Measurements from ENCODE around the gene TNFRSF11A. TPM values are rescaled to one million over a fixed set of nuclear protein-coding genes. Genes with fewer than 3 reads are reported as not detected.
A peak's percentile ranks its signal among the peaks of the same experiment; 100 is the strongest.

TNFRSF11A gene
- total and polyA plus RNA-seq, 12 donors: 0.29 to 2.7 (median 0.78) TPM

DNA sequence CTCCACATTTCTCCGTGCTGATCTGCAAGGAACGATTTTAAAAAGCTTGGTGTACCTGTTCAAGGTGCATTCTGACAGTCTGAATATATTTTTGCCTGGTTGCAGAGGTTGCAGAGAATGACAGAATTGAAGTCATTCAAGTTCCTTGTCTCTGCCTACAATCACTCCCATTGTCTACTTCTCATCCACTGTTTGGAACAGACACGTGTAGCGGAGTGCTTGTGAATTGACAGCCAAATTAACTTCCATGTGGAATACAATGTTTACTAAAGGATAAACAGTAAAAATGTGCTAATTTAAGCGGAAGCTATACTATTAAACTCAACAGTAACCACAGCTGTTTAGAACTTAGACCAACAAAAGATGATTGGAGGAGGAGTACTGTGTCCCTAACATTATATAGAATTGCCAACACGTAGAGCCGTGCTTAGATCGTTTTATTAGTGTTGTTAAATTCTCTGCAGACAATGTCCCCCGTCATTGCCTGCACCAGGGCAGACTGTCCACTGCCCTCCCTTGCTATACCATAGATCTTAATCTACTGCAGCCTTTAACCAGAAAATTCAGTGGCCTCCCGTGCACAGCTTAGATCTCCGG, 110.4 kb downstream of the TNFRSF11A start:
- WGBS, 2 donors: 80 to 83% methylated on average over 11 of the region's 11 CpGs
- intact Hi-C loops (cut with DNase I): no loop called here
- no peak overlapping the region for H3K4me3 ChIP-seq
- H3K36me3 ChIP-seq: no peaks in the 10 kb centered on the region
- DNase-seq (no peak), ATAC-seq (no peak)
- peaks cover 0 to 3% (median 0%) of the 10 kb centered on the region in 11 donors for H3K9me3 ChIP-seq
- TF ChIP-seq, protein P1, sequence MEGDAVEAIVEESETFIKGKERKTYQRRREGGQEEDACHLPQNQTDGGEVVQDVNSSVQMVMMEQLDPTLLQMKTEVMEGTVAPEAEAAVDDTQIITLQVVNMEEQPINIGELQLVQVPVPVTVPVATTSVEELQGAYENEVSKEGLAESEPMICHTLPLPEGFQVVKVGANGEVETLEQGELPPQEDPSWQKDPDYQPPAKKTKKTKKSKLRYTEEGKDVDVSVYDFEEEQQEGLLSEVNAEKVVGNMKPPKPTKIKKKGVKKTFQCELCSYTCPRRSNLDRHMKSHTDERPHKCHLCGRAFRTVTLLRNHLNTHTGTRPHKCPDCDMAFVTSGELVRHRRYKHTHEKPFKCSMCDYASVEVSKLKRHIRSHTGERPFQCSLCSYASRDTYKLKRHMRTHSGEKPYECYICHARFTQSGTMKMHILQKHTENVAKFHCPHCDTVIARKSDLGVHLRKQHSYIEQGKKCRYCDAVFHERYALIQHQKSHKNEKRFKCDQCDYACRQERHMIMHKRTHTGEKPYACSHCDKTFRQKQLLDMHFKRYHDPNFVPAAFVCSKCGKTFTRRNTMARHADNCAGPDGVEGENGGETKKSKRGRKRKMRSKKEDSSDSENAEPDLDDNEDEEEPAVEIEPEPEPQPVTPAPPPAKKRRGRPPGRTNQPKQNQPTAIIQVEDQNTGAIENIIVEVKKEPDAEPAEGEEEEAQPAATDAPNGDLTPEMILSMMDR (IDR thresholded peaks at IDR 0.05): no peak
- peaks cover 7 to 47% (median 23%) of the 10 kb centered on the region in 9 donors for H3K4me1 ChIP-seq
- no peaks in the 10 kb centered on the region for H3K27me3 ChIP-seq
- peak overlapping the region in 3 of 10 donors; percentile 59 to 90 (median 89) for H3K27ac ChIP-seq

DNA sequence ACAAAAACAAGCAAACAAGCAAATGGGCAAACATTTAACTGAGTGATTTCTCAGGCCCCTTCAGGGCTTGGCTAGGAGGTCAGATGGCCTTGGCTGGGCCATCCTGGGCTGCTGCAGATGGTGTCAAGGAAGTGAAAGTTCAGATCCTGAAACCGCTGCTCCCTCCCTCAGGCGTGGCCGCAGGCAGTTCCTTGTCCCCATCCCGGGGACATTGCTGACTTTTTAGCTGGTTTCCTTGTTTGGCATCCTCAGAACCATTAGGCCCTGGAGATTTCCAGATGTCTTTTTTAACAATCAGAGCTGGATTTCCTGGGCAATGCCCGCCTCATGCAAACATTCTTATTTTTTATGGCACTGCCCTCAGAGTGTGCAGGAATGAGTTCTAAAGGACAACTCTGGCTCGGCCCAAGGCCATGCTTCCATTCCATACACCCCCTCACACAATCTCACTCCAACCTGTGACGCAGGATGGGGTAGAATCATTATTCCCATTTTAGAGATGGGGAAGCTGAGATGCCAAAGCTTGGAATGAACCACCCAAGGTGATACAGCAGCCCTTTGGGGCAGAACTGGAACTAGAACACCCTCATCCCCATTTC, 111.6 kb downstream of the TNFRSF11A start:
- H3K27me3 ChIP-seq: no peaks in the 10 kb centered on the region
- DNase-seq (peak in 1 of 2 donors; percentile 45), ATAC-seq (peak; percentile 32 to 84 (median 66))
- TF ChIP-seq, protein P1 (IDR thresholded peaks at IDR 0.05): no peak
- H3K36me3 ChIP-seq: no peaks in the 10 kb centered on the region
- H3K27ac ChIP-seq: peak overlapping the region; percentile 59 to 90 (median 82)
- intact Hi-C loops (cut with DNase I): no loop called here
- H3K9me3 ChIP-seq: peaks cover 0 to 3% (median 0%) of the 10 kb centered on the region in 11 donors
- no peak overlapping the region for H3K4me3 ChIP-seq
- WGBS, 2 donors: 59 to 69% methylated on average over 7 of the region's 7 CpGs
- H3K4me1 ChIP-seq: peaks cover 7 to 47% (median 23%) of the 10 kb centered on the region in 9 donors

DNA sequence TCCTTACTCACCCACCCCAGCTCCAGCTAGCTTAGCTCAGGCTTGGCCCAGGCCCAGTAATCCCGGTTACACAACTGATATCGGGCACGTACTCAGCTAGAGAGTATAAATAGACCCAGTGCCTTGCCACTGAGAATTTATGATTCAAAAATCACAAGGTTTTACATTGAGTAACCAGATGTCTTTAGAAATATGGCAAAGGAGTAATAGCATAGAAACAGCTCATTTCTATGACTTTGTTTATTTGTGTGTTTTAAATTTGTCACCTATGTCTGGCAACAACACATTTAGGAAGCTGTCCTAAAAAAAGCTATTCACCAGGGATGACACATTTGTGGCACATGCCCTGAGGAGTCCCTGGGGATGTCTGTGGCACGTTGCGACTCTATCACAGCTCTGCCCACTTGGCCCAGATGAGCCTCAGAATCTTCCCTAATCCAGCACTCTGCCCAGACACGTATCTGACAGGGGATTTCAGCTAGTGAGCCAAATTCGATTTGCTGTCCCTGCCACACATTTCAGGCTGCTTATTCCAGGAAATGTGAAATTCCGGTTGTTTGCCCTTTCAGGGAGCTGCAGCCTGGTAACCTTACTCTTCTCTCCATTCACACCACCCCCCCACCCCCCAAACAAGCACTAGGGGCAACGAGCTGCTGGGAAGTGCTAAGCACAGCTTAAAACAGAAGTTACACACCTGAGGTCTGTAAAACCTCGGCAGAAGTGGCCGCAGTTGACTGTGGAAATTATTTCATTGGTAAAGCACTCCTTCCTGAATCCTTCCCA, 112.3 kb downstream of the TNFRSF11A start:
- Histone ChIP-seq H3K27ac (peak overlapping the region; percentile 59 to 90 (median 82)), H3K9me3 (peaks cover 0 to 3% (median 0%) of the 10 kb centered on the region in 11 donors), H3K4me3 (peak overlapping the region in 3 of 10 donors; percentile 0 to 6 (median 0)), H3K4me1 (peaks cover 7 to 47% (median 23%) of the 10 kb centered on the region in 9 donors), H3K36me3 (no peaks in the 10 kb centered on the region), H3K27me3 (no peaks in the 10 kb centered on the region)
- TF ChIP-seq, protein P1 (IDR thresholded peaks at IDR 0.05): no peak
- 9 to 12% methylated on average over 11 of the region's 11 CpGs for WGBS, 2 donors
- peak; percentile 83 to 87 for DNase-seq
- ATAC-seq: peak; percentile 90 to 98 (median 96)
- intact Hi-C loops (cut with DNase I): no loop called here

- H3K4me1 ChIP-seq: peaks cover 7 to 47% (median 23%) of the 10 kb centered on the region in 9 donors
- 39 to 61% methylated on average over 10 of the region's 10 CpGs for WGBS, 2 donors
- intact Hi-C loops (cut with DNase I): no loop called here
- H3K27ac ChIP-seq: peak overlapping the region in 9 of 10 donors; percentile 59 to 90 (median 84)
- no peaks in the 10 kb centered on the region for H3K36me3 ChIP-seq
- TF ChIP-seq, protein P1 (IDR thresholded peaks at IDR 0.05): no peak
- H3K4me3 ChIP-seq: peak overlapping the region in 2 of 10 donors; percentile 0
- ATAC-seq (peak in 2 of 8 donors; percentile 17 to 34), DNase-seq (no peak)
- H3K9me3 ChIP-seq: peaks cover 0 to 3% (median 0%) of the 10 kb centered on the region in 11 donors
- H3K27me3 ChIP-seq: no peaks in the 10 kb centered on the region
Observed at GRCh38 chr18:62438018-62438329, 112.9 kb downstream of the TNFRSF11A start.

Data from heart right ventricle (tissue), 16 donors.